ENCODE measurements around the gene TMEM132D. TPM values are rescaled to one million over a fixed set of nuclear protein-coding genes. Genes with fewer than 3 reads are reported as not detected.

The TMEM132D gene
- total RNA-seq, 1 donor, result not detected

- H3K4me1 ChIP-seq (ENCODE audit: insufficient read depth, low read length), result no peaks in the 10 kb centered on the region
- H3K4me3 ChIP-seq (ENCODE audit: insufficient read depth, low read length), result no peak overlapping the region
- TF ChIP-seq, protein P1, sequence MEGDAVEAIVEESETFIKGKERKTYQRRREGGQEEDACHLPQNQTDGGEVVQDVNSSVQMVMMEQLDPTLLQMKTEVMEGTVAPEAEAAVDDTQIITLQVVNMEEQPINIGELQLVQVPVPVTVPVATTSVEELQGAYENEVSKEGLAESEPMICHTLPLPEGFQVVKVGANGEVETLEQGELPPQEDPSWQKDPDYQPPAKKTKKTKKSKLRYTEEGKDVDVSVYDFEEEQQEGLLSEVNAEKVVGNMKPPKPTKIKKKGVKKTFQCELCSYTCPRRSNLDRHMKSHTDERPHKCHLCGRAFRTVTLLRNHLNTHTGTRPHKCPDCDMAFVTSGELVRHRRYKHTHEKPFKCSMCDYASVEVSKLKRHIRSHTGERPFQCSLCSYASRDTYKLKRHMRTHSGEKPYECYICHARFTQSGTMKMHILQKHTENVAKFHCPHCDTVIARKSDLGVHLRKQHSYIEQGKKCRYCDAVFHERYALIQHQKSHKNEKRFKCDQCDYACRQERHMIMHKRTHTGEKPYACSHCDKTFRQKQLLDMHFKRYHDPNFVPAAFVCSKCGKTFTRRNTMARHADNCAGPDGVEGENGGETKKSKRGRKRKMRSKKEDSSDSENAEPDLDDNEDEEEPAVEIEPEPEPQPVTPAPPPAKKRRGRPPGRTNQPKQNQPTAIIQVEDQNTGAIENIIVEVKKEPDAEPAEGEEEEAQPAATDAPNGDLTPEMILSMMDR (IDR thresholded peaks at IDR 0.05; ENCODE audit: extremely low read depth, low read depth, low read length), result no peak
- H3K27me3 ChIP-seq (ENCODE audit: insufficient read depth, low read length), result no peaks in the 10 kb centered on the region
- H3K27ac ChIP-seq (ENCODE audit: low read depth, low read length), result no peak overlapping the region
- DNase-seq (ENCODE audit: insufficient read length, low spot score, missing footprints), result no peak
- H3K4me2 ChIP-seq (ENCODE audit: insufficient read depth, low read length), result no peak overlapping the region
- H3K36me3 ChIP-seq (ENCODE audit: insufficient read depth, low read length), result no peaks in the 10 kb centered on the region
- H3K9me3 ChIP-seq (ENCODE audit: low read depth, low read length), result no peaks in the 10 kb centered on the region
- no peaks in the 10 kb centered on the region for H4K20me1 ChIP-seq (ENCODE audit: insufficient read depth, low read length)
- no peaks in the 10 kb centered on the region for H3K79me2 ChIP-seq (ENCODE audit: insufficient read depth, low read length)
- no peak overlapping the region for H2AFZ ChIP-seq (ENCODE audit: low read length)
Observed at GRCh38 chr12:129494260-129494659, 409.6 kb downstream of the TMEM132D start.

DNA sequence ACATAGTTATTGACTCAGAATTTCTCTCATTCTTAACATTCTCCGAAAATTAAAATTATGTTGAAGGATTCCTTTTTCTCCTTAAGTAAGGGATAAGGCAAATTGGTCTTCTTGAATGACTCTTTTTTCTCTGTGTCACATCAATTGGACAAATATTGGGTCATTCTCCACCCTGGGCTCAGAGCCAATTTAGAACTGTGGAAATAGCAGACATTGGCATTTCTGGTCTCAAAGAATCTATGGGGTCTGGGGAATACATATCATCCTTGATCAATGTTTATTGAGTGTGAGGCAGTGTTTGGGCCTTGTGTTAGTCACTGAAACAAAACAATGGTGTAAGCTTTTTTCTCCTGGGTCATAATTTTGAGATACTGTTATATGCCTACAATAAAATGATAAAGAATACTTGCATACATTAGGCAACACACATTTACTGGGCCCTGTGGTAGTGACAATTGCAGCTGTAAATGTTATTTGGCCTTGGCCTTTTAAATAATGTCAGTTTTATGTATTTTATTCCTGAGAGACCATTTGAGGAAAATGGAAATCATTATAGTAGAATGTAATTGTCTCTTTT lies 414.6 kb downstream of the TMEM132D start:
- Histone ChIP-seq H3K9me3 (ENCODE audit: low read depth, low read length) (no peaks in the 10 kb centered on the region), H3K79me2 (ENCODE audit: insufficient read depth, low read length) (no peaks in the 10 kb centered on the region), H3K4me2 (ENCODE audit: insufficient read depth, low read length) (no peak overlapping the region), H3K27me3 (ENCODE audit: insufficient read depth, low read length) (no peaks in the 10 kb centered on the region), H3K27ac (ENCODE audit: low read depth, low read length) (no peak overlapping the region), H3K4me1 (ENCODE audit: insufficient read depth, low read length) (no peaks in the 10 kb centered on the region), H3K36me3 (ENCODE audit: insufficient read depth, low read length) (no peaks in the 10 kb centered on the region), H4K20me1 (ENCODE audit: insufficient read depth, low read length) (no peaks in the 10 kb centered on the region), H2AFZ (ENCODE audit: low read length) (no peak overlapping the region), H3K4me3 (ENCODE audit: insufficient read depth, low read length) (no peak overlapping the region)
- TF ChIP-seq, protein P1 (IDR thresholded peaks at IDR 0.05; ENCODE audit: extremely low read depth, low read depth, low read length), result no peak
- DNase-seq (ENCODE audit: insufficient read length, low spot score, missing footprints), result no peak

- no peaks in the 10 kb centered on the region for H4K20me1 ChIP-seq (ENCODE audit: insufficient read depth, low read length)
- H3K27ac ChIP-seq (ENCODE audit: low read depth, low read length), result no peak overlapping the region
- no peaks in the 10 kb centered on the region for H3K79me2 ChIP-seq (ENCODE audit: insufficient read depth, low read length)
- H3K4me1 ChIP-seq (ENCODE audit: insufficient read depth, low read length), result no peaks in the 10 kb centered on the region
- no peaks in the 10 kb centered on the region for H3K36me3 ChIP-seq (ENCODE audit: insufficient read depth, low read length)
- TF ChIP-seq, protein P1 (IDR thresholded peaks at IDR 0.05; ENCODE audit: extremely low read depth, low read depth, low read length), result no peak
- DNase-seq (ENCODE audit: insufficient read length, low spot score, missing footprints), result no peak
- H2AFZ ChIP-seq (ENCODE audit: low read length), result no peak overlapping the region
- no peak overlapping the region for H3K4me3 ChIP-seq (ENCODE audit: insufficient read depth, low read length)
- H3K9me3 ChIP-seq (ENCODE audit: low read depth, low read length), result no peaks in the 10 kb centered on the region
- no peak overlapping the region for H3K4me2 ChIP-seq (ENCODE audit: insufficient read depth, low read length)
- H3K27me3 ChIP-seq (ENCODE audit: insufficient read depth, low read length), result no peaks in the 10 kb centered on the region
Observed at GRCh38 chr12:129486931-129487330, 416.9 kb downstream of the TMEM132D start.

DNA sequence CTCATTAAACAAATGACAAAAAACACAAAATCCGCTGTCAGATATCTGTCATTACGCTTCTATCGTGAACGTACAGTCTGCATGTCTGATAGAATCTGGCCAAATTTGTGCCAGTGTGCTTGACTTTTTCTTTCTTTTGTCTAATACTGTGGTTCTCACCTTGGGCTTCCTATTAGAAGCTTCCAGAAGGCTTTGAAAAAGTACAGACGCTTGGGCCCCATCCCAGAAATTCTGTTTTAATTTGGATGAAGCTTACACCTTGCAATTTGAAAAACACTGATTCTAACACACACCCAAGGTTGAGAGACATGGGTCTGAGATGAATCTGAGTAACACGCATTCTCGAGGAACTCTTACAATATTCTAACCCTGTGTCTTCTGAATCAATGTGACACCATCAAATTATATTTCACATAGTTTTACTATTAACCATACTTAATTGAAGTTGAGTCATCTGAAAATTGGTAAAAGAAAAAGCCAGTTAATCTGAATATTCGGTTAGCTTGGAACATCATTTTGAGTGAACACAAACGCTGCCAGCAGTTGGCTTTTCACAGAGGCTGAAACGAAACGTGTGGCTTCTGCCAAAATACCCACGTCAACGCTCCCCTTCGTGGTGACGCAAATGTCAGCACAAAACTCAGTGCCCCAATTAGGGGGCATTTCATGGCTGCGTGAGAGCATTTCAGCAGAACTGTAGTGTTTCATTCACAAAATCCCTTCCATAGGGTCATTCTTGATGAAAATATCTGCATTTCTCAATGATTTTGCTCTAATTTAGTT lies 420.5 kb downstream of the TMEM132D start:
- no peak overlapping the region for H3K4me2 ChIP-seq (ENCODE audit: insufficient read depth, low read length)
- no peak for DNase-seq (ENCODE audit: insufficient read length, low spot score, missing footprints)

More for the DNA sequence above, 420.5 kb downstream of the TMEM132D start:
- H3K27ac ChIP-seq (ENCODE audit: low read depth, low read length), result no peak overlapping the region
- H2AFZ ChIP-seq (ENCODE audit: low read length), result no peak overlapping the region
- peaks cover 4% of the 10 kb centered on the region for H3K9me3 ChIP-seq (ENCODE audit: low read depth, low read length)
- H4K20me1 ChIP-seq (ENCODE audit: insufficient read depth, low read length), result no peaks in the 10 kb centered on the region
- no peaks in the 10 kb centered on the region for H3K79me2 ChIP-seq (ENCODE audit: insufficient read depth, low read length)
- TF ChIP-seq, protein P1 (IDR thresholded peaks at IDR 0.05; ENCODE audit: extremely low read depth, low read depth, low read length), result no peak
- no peaks in the 10 kb centered on the region for H3K4me1 ChIP-seq (ENCODE audit: insufficient read depth, low read length)
- no peak overlapping the region for H3K4me3 ChIP-seq (ENCODE audit: insufficient read depth, low read length)
- H3K27me3 ChIP-seq (ENCODE audit: insufficient read depth, low read length), result no peaks in the 10 kb centered on the region
- no peaks in the 10 kb centered on the region for H3K36me3 ChIP-seq (ENCODE audit: insufficient read depth, low read length)

Data from osteoblast (primary cell).